ENCODE data around the gene MECP2. TPM values are rescaled to one million over a fixed set of nuclear protein-coding genes. Genes with fewer than 3 reads are reported as not detected.

The MECP2 gene
- total RNA-seq, 1 experiment from 2014 or later = 30.6 TPM

GRCh38 chrX:154097003-154097588, 421 bp downstream of the MECP2 start:
- no peaks in the 10 kb centered on the region for H3K9me3 ChIP-seq
- intact Hi-C loops (cut with micrococcal nuclease; ENCODE audit: unreplicated experiment) = no loop called here

GRCh38 chrX:154096140-154097002, 1.1 kb downstream of the MECP2 start:
- POLR2A ChIA-PET = interaction anchor here (0.6 kb wide), 1 partner anchor 125 kb away, joined by 3 read pairs; no protein-coding TSS in a partner anchor
- no TSS peak for BruUV-seq (replicated peaks)

More at GRCh38 chrX:154097003-154097588, 421 bp downstream of the MECP2 start:
- no peak for TF ChIP-seq CTCF (IDR thresholded peaks at IDR 0.05; ENCODE audit: insufficient read depth in 1 of 2, low read depth in 1 of 2, low read length in 1 of 2, severe bottlenecking in 1 of 2, unreplicated experiment in 1 of 2)
- no peak overlapping the region for H3K27ac Mint-ChIP-seq (ENCODE audit: unreplicated experiment)
- no peaks in the 10 kb centered on the region for H3K27me3 ChIP-seq (replicated peaks; ENCODE audit: control insufficient read depth, insufficient read depth, low read length)
- H3K4me3 ChIP-seq (ENCODE audit: low read depth, low read length) = peak overlapping the region; percentile 70
- BruUV-seq (replicated peaks) = no TSS peak
- H3K4me1 ChIP-seq = peaks cover 11% of the 10 kb centered on the region; the same call in 1 of the 2 replicates
- no peaks in the 10 kb centered on the region for H3K9me3 Mint-ChIP-seq (ENCODE audit: unreplicated experiment)
- no peaks in the 10 kb centered on the region for H3K4me1 Mint-ChIP-seq (ENCODE audit: low read depth, unreplicated experiment)
- no peaks in the 10 kb centered on the region for H3K36me3 Mint-ChIP-seq (ENCODE audit: insufficient read depth, unreplicated experiment)
- ChIA-PET CTCF (interaction anchor here (0.6 kb wide), 1 partner anchor 38 kb away, joined by 3 read pairs; no protein-coding TSS in a partner anchor), POLR2A (interaction anchor here (0.6 kb wide), 1 partner anchor 126 kb away, joined by 3 read pairs; no protein-coding TSS in a partner anchor)
- H3K36me3 ChIP-seq (ENCODE audit: control insufficient read depth, insufficient read depth, low read length) = no peaks in the 10 kb centered on the region
- DNase-seq = peak; percentile 59 to 69
- H3K27me3 Mint-ChIP-seq (ENCODE audit: insufficient read depth, unreplicated experiment) = peaks cover 6% of the 10 kb centered on the region
- H3K4me3 Mint-ChIP-seq (ENCODE audit: unreplicated experiment) = peak overlapping the region; percentile 73

More at GRCh38 chrX:154096140-154097002, 1.1 kb downstream of the MECP2 start:
- no peak for TF ChIP-seq CTCF (IDR thresholded peaks at IDR 0.05; ENCODE audit: insufficient read depth in 1 of 2, low read depth in 1 of 2, low read length in 1 of 2, severe bottlenecking in 1 of 2, unreplicated experiment in 1 of 2)
- Mint-ChIP-seq H3K27me3 (ENCODE audit: insufficient read depth, unreplicated experiment) (peaks cover 6% of the 10 kb centered on the region), H3K4me3 (ENCODE audit: unreplicated experiment) (peak overlapping the region; percentile 73), H3K36me3 (ENCODE audit: insufficient read depth, unreplicated experiment) (peaks cover 1% of the 10 kb centered on the region), H3K9me3 (ENCODE audit: unreplicated experiment) (no peaks in the 10 kb centered on the region), H3K27ac (ENCODE audit: unreplicated experiment) (no peak overlapping the region), H3K4me1 (ENCODE audit: low read depth, unreplicated experiment) (no peaks in the 10 kb centered on the region)
- Histone ChIP-seq H3K4me1 (peaks cover 11% of the 10 kb centered on the region; the same call in 1 of the 2 replicates), H3K36me3 (ENCODE audit: control insufficient read depth, insufficient read depth, low read length) (no peaks in the 10 kb centered on the region), H3K27me3 (replicated peaks; ENCODE audit: control insufficient read depth, insufficient read depth, low read length) (no peaks in the 10 kb centered on the region), H3K4me3 (ENCODE audit: low read depth, low read length) (peak overlapping the region; percentile 70), H3K9me3 (no peaks in the 10 kb centered on the region)
- intact Hi-C loops (cut with micrococcal nuclease; ENCODE audit: unreplicated experiment) = no loop called here
- peak; percentile 2 to 36 for DNase-seq
- CTCF ChIA-PET = interaction anchor here (0.6 kb wide), 1 partner anchor 39 kb away, joined by 3 read pairs; no protein-coding TSS in a partner anchor

Measured in Caco-2 (cell line).